Right lobe of liver (tissue), 6 donors: ENCODE data around the gene PILRA. TPM values are rescaled to one million over a fixed set of nuclear protein-coding genes. Genes with fewer than 3 reads are reported as not detected.

Experiments used
- ATAC-seq, 4 donors: fragments of 200-7000 bp; cut with Tn5 transposase; one replicate each; pipeline ENCODE4 v1.9.1; 2020; ENCODE audit warnings: mild to moderate bottlenecking in 4 of 4, moderate library complexity in 4 of 4
- DNase-seq, 3 donors: peaks; one replicate each; pipeline ENCODE4 v3.0.0-alpha.2; 2020
- H3K27ac ChIP-seq, 3 donors: fragments of 200-600 bp; one replicate each; pipeline ENCODE4 v1.8.0; 2022
- H3K27me3 ChIP-seq, 2 donors: fragments of 200-600 bp; one replicate each; pipeline ENCODE4 v1.8.0; 2022
- H3K36me3 ChIP-seq, 4 donors: fragments of 200-600 bp; sonication (generic) in 1 of 4; one replicate each; pipeline versions ENCODE4 v1.5.1 to v1.8.0; 2017 to 2022; ENCODE audit warnings: control low read depth in 1 of 4
- H3K4me1 ChIP-seq, 4 donors: fragments of 200-600 bp; sonication (generic) in 1 of 4; one replicate each; pipeline versions ENCODE4 v1.5.1 to v1.8.0; 2017 to 2022; ENCODE audit warnings: control low read depth in 1 of 4
- H3K4me3 ChIP-seq, 3 donors: fragments of 200-600 bp; one replicate each; pipeline ENCODE4 v1.8.0; 2022
- H3K9me3 ChIP-seq, 4 donors: fragments of 200-600 bp; sonication (generic) in 1 of 4; one replicate each; pipeline versions ENCODE4 v1.5.1 to v1.8.0; 2017 to 2022; ENCODE audit warnings: control low read depth in 1 of 4
- CTCF ChIP-seq, 4 donors: fragments of 200-600 bp in 3 of 4; fragments of 450-650 bp in 1 of 4; IDR thresholded peaks; one replicate each; pipeline versions ENCODE4 v1.5.1 to v1.8.0; 2016 to 2022; ENCODE audit warnings: antibody characterized with exemption in 4 of 4, mild to moderate bottlenecking in 2 of 4
- POLR2A ChIP-seq: fragments of 450-650 bp; IDR thresholded peaks from one replicate; pipeline ENCODE4 v1.6.1; 2017; ENCODE audit warnings: antibody characterized with exemption, mild to moderate bottlenecking
- WGBS: methylation state at CpG from one replicate; pipeline ENCODE4 v1.1.6; 2018; ENCODE audit warnings: low coverage, low lambda C conversion rate; ENCODE audit not compliant: insufficient coverage; ENCODE audit errors: missing lambda C conversion rate; 5-methylcytosine and 5-hydroxymethylcytosine counted together
- intact Hi-C, 2 donors: fragments of 100-400 bp; cut with DNase I; formaldehyde crosslinking; loops; one replicate each; pipeline versions ENCODE4 v1.11.2 to v1.14.1; 2022
- total RNA-seq, 6 experiments: library from RNA; depleted of rRNA in 2 of 6; stranded (reverse); fragments of >200 nt in 2 of 6; fragmentation: NEBNext Ultra II Directional in 3 of 6; extraction: Animal tissue kit (Norgen Biotek cat#: 25700) in 3 of 6; gene quantifications; one replicate each; pipeline versions ENCODE4 v1.1.0 to v1.2.4, GENCODE V29; 2016 to 2023
- donor health status: DM: no; HTN: yes; CAD: no.
- donor health status: DM: no; HTN: no; CAD: no.
- donor health status: DM: no; HTN: no; CAD: no.
- donor health status: DM: no; HTN: yes; CAD: no.
- donor health status: DM: no; HTN: yes; CAD: no.

Gene PILRA
- total RNA-seq, 6 experiments from 2014 or later = 1.4 to 7.1 (median 4.0) TPM

GRCh38 chr7:100353685-100354330 is 19.5 kb upstream of the PILRA start:
- Histone ChIP-seq H3K9me3 (no peaks in the 10 kb centered on the region), H3K27me3 (no peaks in the 10 kb centered on the region), H3K27ac (no peak overlapping the region), H3K36me3 (peaks cover 0 to 85% (median 26%) of the 10 kb centered on the region in 4 donors), H3K4me3 (no peak overlapping the region), H3K4me1 (no peaks in the 10 kb centered on the region)
- intact Hi-C loops = no loop called here
- TF ChIP-seq POLR2A (no peak), CTCF (IDR thresholded peaks at IDR 0.05) (no peak)
- DNase-seq (no peak), ATAC-seq (no peak)
- no CpG with 5 or more reads among the region's 6 CpGs for WGBS

GRCh38 chr7:100356416-100357068 is 16.7 kb upstream of the PILRA start:
- intact Hi-C loops = no loop called here
- no peaks in the 10 kb centered on the region for H3K27me3 ChIP-seq
- no peak for DNase-seq
- H3K4me3 ChIP-seq = no peak overlapping the region
- 82% methylated on average over 2 of the region's 8 CpGs for WGBS
- H3K9me3 ChIP-seq = no peaks in the 10 kb centered on the region
- no peak overlapping the region for H3K27ac ChIP-seq
- no peaks in the 10 kb centered on the region for H3K4me1 ChIP-seq
- TF ChIP-seq CTCF (IDR thresholded peaks at IDR 0.05) (no peak), POLR2A (no peak)
- H3K36me3 ChIP-seq = peaks cover 0 to 88% (median 24%) of the 10 kb centered on the region in 4 donors
- ATAC-seq = no peak

GRCh38 chr7:100357131-100357561 is 16.1 kb upstream of the PILRA start:
- H3K4me3 ChIP-seq = no peak overlapping the region
- no peaks in the 10 kb centered on the region for H3K27me3 ChIP-seq
- H3K4me1 ChIP-seq = no peaks in the 10 kb centered on the region
- DNase-seq = peak in 1 of 3 donors; percentile 18
- intact Hi-C loops = no loop called here
- peaks cover 0 to 94% (median 27%) of the 10 kb centered on the region in 4 donors for H3K36me3 ChIP-seq
- TF ChIP-seq CTCF (IDR thresholded peaks at IDR 0.05) (no peak), POLR2A (no peak)
- no peak overlapping the region for H3K27ac ChIP-seq
- ATAC-seq = no peak
- WGBS = no CpG with 5 or more reads among the region's 6 CpGs
- no peaks in the 10 kb centered on the region for H3K9me3 ChIP-seq

GRCh38 chr7:100358027-100358856 is 15.0 kb upstream of the PILRA start, which contains the start of gene PILRB:
TSS of gene PILRB (plus strand) at chr7:100358117. CDS start at chr7:100358303, 186 bp downstream.
- H3K27ac ChIP-seq = no peak within 1 kb of the TSS
- no peak for TF ChIP-seq POLR2A
- TF ChIP-seq CTCF (IDR thresholded peaks at IDR 0.05) = no peak
- ATAC-seq (peak in 2 of 4 donors; percentile 17), DNase-seq (no peak)
- H3K36me3 ChIP-seq = peaks cover 0 to 88% (median 28%) of the 10 kb centered on the region in 4 donors
- intact Hi-C loops = no loop called here
- no peaks in the 10 kb centered on the region for H3K9me3 ChIP-seq
- H3K27me3 ChIP-seq = no peaks in the 10 kb centered on the region
- WGBS = 100% methylated on average over 1 of the region's 11 CpGs
- H3K4me1 ChIP-seq = no peaks in the 10 kb centered on the region
- no peak within 1 kb of the TSS for H3K4me3 ChIP-seq
